Measurements from ENCODE around the gene ADSS1.

DNA sequence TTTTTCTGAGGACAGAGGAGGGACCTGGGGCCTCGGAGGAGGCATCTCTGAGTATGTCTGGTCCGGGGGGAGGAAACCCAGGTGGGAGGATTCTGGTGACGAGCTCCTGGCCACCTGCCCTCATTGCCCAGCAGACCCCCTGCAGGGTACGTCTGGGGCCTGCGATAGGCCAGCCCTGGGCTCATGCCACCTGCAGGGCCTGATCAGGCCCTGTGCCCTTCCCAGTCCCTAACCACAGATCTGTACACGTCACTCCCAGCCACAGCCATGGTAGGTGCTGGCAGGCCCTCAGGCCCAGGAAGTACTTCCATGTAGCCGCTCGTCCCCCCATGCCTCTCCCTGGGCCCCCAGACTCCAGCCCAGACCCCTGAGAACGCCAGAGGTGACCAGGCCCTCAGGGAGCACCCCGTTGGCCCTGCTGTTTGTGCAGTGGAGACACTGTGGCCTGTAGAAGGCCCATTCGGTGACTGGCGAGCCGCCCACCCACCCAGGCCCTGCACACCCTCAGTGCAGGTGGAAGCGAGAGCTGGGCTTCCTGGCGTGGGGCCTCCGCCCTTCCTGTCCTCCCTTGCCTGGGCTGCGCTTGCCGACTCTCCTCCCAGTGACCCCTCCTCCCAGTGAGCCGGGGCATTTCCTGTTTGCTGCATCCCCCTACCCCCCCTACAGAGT lies 28.9 kb upstream of the ADSS1 start:
- TF ChIP-seq, protein P1, sequence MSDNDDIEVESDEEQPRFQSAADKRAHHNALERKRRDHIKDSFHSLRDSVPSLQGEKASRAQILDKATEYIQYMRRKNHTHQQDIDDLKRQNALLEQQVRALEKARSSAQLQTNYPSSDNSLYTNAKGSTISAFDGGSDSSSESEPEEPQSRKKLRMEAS (IDR thresholded peaks at IDR 0.05; ENCODE audit: low read depth) = no peak
- TF ChIP-seq EP300 (IDR thresholded peaks at IDR 0.05; ENCODE audit: borderline replicate concordance in 1 of 2, low read depth in 1 of 2, low read length in 1 of 2) (no peak), SMC3 (IDR thresholded peaks at IDR 0.05; ENCODE audit: low read depth, low read length) (no peak), SIN3A (IDR thresholded peaks at IDR 0.05; ENCODE audit: borderline replicate concordance, low read depth, low read length) (no peak), TAF1 (IDR thresholded peaks at IDR 0.05; ENCODE audit: borderline replicate concordance, low read depth, low read length) (no peak), YY1 (IDR thresholded peaks at IDR 0.05; ENCODE audit: low read depth) (no peak), RAD21 (IDR thresholded peaks at IDR 0.05; ENCODE audit: low read length) (no peak), POLR2AphosphoS5 (IDR thresholded peaks at IDR 0.05; ENCODE audit: low read depth, low read length) (no peak)
- TF ChIP-seq, protein P2, sequence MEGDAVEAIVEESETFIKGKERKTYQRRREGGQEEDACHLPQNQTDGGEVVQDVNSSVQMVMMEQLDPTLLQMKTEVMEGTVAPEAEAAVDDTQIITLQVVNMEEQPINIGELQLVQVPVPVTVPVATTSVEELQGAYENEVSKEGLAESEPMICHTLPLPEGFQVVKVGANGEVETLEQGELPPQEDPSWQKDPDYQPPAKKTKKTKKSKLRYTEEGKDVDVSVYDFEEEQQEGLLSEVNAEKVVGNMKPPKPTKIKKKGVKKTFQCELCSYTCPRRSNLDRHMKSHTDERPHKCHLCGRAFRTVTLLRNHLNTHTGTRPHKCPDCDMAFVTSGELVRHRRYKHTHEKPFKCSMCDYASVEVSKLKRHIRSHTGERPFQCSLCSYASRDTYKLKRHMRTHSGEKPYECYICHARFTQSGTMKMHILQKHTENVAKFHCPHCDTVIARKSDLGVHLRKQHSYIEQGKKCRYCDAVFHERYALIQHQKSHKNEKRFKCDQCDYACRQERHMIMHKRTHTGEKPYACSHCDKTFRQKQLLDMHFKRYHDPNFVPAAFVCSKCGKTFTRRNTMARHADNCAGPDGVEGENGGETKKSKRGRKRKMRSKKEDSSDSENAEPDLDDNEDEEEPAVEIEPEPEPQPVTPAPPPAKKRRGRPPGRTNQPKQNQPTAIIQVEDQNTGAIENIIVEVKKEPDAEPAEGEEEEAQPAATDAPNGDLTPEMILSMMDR (IDR thresholded peaks at IDR 0.05) = no peak
- TF ChIP-seq, protein P3, sequence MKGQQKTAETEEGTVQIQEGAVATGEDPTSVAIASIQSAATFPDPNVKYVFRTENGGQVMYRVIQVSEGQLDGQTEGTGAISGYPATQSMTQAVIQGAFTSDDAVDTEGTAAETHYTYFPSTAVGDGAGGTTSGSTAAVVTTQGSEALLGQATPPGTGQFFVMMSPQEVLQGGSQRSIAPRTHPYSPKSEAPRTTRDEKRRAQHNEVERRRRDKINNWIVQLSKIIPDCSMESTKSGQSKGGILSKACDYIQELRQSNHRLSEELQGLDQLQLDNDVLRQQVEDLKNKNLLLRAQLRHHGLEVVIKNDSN (IDR thresholded peaks at IDR 0.05; ENCODE audit: borderline replicate concordance, low read depth) = no peak
- TF ChIP-seq, protein P4, sequence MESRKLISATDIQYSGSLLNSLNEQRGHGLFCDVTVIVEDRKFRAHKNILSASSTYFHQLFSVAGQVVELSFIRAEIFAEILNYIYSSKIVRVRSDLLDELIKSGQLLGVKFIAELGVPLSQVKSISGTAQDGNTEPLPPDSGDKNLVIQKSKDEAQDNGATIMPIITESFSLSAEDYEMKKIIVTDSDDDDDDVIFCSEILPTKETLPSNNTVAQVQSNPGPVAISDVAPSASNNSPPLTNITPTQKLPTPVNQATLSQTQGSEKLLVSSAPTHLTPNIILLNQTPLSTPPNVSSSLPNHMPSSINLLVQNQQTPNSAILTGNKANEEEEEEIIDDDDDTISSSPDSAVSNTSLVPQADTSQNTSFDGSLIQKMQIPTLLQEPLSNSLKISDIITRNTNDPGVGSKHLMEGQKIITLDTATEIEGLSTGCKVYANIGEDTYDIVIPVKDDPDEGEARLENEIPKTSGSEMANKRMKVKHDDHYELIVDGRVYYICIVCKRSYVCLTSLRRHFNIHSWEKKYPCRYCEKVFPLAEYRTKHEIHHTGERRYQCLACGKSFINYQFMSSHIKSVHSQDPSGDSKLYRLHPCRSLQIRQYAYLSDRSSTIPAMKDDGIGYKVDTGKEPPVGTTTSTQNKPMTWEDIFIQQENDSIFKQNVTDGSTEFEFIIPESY (IDR thresholded peaks at IDR 0.05; ENCODE audit: borderline replicate concordance, low read depth) = no peak

Data from SK-N-SH (cell line).